Bronchial epithelial cell (primary cell): ENCODE measurements around the gene MMP2. TPM values are rescaled to one million over a fixed set of nuclear protein-coding genes. Genes with fewer than 3 reads are reported as not detected.

Experiments used
- total RNA-seq: library from RNA; depleted of rRNA; stranded (reverse); fragments of >200 nt; gene quantifications from 2 replicates; pipeline ENCODE4 v1.2.1, GENCODE V29; 2014

The MMP2 gene
- total RNA-seq, 1 donor from 2014 or later, result 12.4 TPM

Other genes with a start within 250 kb of the MMP2 start
- gene IRX6, start 155.0 kb upstream of the MMP2 start, total RNA-seq, result not detected in 2 replicates
- 11.8 TPM in 2 replicates for gene LPCAT2, start 29.9 kb downstream of the MMP2 start, total RNA-seq
- 29.2 and 103 TPM in 2 replicates for gene CAPNS2, start 87.5 kb downstream of the MMP2 start, total RNA-seq
- gene SLC6A2, start 176.8 kb downstream of the MMP2 start, total RNA-seq, result 0.26 and 0.38 TPM in 2 replicates